Aorta (tissue), 5 donors: ENCODE measurements around the gene PPP1R1C. TPM values are rescaled to one million over a fixed set of nuclear protein-coding genes. Genes with fewer than 3 reads are reported as not detected.

Source experiments
- ATAC-seq: fragments of 200-7000 bp; cut with Tn5 transposase; one replicate; pipeline ENCODE4 v1.9.1; 2022; ENCODE audit warnings: moderate library complexity; ENCODE audit not compliant: low FRiP score
- DNase-seq, 2 donors: peaks; one replicate each; pipeline ENCODE4 v3.0.0-alpha.2; 2020
- H3K27ac ChIP-seq, 2 donors: one replicate each; pipeline ENCODE4 v1.5.1; 2013; ENCODE audit warnings: low read length in 2 of 2, mild to moderate bottlenecking in 2 of 2, moderate library complexity in 2 of 2, control low read depth in 1 of 2, inconsistent platforms in 1 of 2, low read depth in 1 of 2
- H3K27me3 ChIP-seq, 2 donors: one replicate each; pipeline ENCODE4 v1.6.1; 2013; ENCODE audit warnings: control low read depth in 1 of 2, low read length in 1 of 2, mild to moderate bottlenecking in 1 of 2, moderate library complexity in 1 of 2; ENCODE audit not compliant: insufficient read depth in 2 of 2, control insufficient read depth in 1 of 2
- H3K36me3 ChIP-seq, 2 donors: one replicate each; pipeline ENCODE4 v1.6.1; 2013; ENCODE audit warnings: control low read depth in 1 of 2, low read length in 1 of 2, mild to moderate bottlenecking in 1 of 2; ENCODE audit not compliant: insufficient read depth in 2 of 2, control insufficient read depth in 1 of 2
- H3K4me1 ChIP-seq, 2 donors: one replicate each; pipeline ENCODE4 v1.6.1; 2013; ENCODE audit warnings: low read length in 2 of 2, control low read depth in 1 of 2, mild to moderate bottlenecking in 1 of 2, moderate library complexity in 1 of 2; ENCODE audit not compliant: insufficient read depth in 2 of 2, control insufficient read depth in 1 of 2
- H3K4me3 ChIP-seq, 2 donors: one replicate each; pipeline ENCODE4 v1.5.1; 2013; ENCODE audit warnings: low read length in 2 of 2, control low read depth in 1 of 2, mild to moderate bottlenecking in 1 of 2
- H3K9me3 ChIP-seq: one replicate; pipeline ENCODE4 v1.6.1; 2013; ENCODE audit warnings: mild to moderate bottlenecking, low read length; ENCODE audit not compliant: control insufficient read depth
- WGBS, 2 donors: extraction: QIAGEN DNeasy Blood & Tissue Kit; methylation state at CpG; one replicate each; pipeline ENCODE4 v1.1.7; 2013; 5-methylcytosine and 5-hydroxymethylcytosine counted together
- intact Hi-C, 2 donors: fragments of 100-400 bp; cut with DNase I; formaldehyde crosslinking; loops; one replicate each; pipeline versions ENCODE4 v1.14.2 to v1.15.0; 2022
- polyA plus RNA-seq, 2 donors: library from polyadenylated mRNA; stranded (reverse); fragments of 200-250 nt; gene quantifications; one replicate each; pipeline ENCODE4 v1.2.3, GENCODE V29; 2013
- total RNA-seq, 2 donors: library from RNA; stranded (reverse); fragmentation: NEBNext Ultra II Directional; extraction: Animal tissue kit (Norgen Biotek cat#: 25700); gene quantifications; one replicate each; pipeline ENCODE4 v1.2.1, GENCODE V29; 2021
- donor health status: healthy with polysubstance abuse.
- donor health status: Bipolar disorder and iron deficiency.
- donor health status: DM: no; HTN: no; CAD: no.
- donor health status: DM: no; HTN: no; CAD: no.
- donor health status: DM: yes; HTN: yes; CAD: no.

Gene PPP1R1C
- total and polyA plus RNA-seq, 4 donors, result 0.54 to 1.6 (median 1.1) TPM

DNA sequence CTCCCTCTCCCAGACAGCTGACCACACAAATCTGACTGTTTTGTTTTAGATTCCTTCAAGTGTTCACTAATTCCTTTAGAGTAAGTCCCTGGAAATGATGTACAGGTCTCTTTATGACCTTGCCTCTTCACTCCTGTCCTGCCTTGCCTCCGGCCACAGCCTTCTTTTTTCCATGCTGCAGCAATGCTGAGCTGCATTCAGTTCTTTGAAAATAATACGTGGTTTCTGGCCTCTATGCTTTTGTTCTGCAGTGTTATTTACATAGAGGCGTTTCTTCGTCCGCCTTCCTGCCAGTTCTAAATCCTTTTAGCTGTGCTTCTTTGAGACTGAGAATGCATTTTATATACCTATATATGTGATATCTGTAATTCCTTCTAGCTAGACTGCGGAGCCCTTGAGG, 87.2 kb downstream of the PPP1R1C start:
- intact Hi-C loops, result loop anchor here in 1 of 2 donors (10.0 kb wide), 1 partner anchor 118 kb away; no protein-coding TSS in a partner anchor
- Histone ChIP-seq H3K9me3 (no peaks in the 10 kb centered on the region), H3K36me3 (no peaks in the 10 kb centered on the region), H3K4me3 (no peak overlapping the region), H3K27ac (no peak overlapping the region), H3K4me1 (peaks cover 0 to 4% of the 10 kb centered on the region in 2 donors), H3K27me3 (no peaks in the 10 kb centered on the region)
- DNase-seq (no peak), ATAC-seq (no peak)
- WGBS, 2 donors, result 95% methylated on average over 6 of the region's 6 CpGs

DNA sequence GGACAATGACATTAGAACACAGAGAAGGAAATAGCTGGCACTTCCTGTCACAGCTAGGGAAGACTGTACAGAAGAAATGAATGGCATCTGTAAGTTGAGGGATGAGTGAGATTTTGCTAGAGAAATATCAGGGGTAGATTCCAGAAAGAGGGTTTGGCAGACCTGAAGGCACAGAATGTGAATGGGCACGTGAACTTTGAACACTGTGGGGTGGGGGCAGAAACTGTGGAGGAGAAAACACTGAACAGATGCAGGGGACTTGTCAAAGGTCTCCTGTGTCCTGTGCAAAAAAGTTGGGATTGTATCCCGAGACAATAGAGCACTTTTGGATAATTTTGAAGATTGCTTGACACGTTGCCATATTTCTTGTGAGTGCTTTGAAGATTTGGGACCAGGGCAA, 88.0 kb downstream of the PPP1R1C start:
- Histone ChIP-seq H3K27me3 (no peaks in the 10 kb centered on the region), H3K9me3 (no peaks in the 10 kb centered on the region), H3K27ac (no peak overlapping the region), H3K4me1 (peaks cover 0 to 2% of the 10 kb centered on the region in 2 donors), H3K36me3 (no peaks in the 10 kb centered on the region), H3K4me3 (no peak overlapping the region)
- intact Hi-C loops, result loop anchor here in 1 of 2 donors (10.0 kb wide), 1 partner anchor 119 kb away; no protein-coding TSS in a partner anchor
- WGBS, 2 donors, result 91 to 97% methylated on average over 3 of the region's 3 CpGs
- DNase-seq (no peak), ATAC-seq (no peak)

DNA sequence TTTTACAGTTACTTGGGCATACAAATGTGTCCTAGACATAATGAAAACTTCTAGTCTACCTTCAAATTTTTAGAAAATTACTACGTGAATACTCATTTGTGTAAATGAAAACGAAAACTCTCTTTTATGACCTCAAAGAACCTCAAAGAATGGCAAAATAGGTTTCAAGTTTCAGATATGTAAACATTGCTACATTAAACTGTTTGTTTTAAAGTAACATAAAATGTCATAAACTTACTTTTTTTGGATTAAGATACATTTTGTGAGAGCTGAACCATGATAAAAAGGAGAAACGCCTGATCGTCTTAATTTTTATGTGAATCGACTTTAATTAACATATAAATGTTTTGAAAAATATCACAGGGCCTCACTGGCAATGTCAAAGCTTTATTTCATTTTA, 91.4 kb downstream of the PPP1R1C start:
- Histone ChIP-seq H3K36me3 (no peaks in the 10 kb centered on the region), H3K27ac (no peak overlapping the region), H3K27me3 (no peaks in the 10 kb centered on the region), H3K9me3 (no peaks in the 10 kb centered on the region), H3K4me3 (no peak overlapping the region), H3K4me1 (no peaks in the 10 kb centered on the region)
- ATAC-seq (no peak), DNase-seq (no peak)
- 63 to 67% methylated on average over 5 of the region's 5 CpGs for WGBS, 2 donors
- intact Hi-C loops, result loop anchor here (2.0 to 10.0 kb wide), 3 partner anchors 122 to 334 kb away; partner anchors contain the start of gene ITPRID2 (in 1 of the 2)

DNA sequence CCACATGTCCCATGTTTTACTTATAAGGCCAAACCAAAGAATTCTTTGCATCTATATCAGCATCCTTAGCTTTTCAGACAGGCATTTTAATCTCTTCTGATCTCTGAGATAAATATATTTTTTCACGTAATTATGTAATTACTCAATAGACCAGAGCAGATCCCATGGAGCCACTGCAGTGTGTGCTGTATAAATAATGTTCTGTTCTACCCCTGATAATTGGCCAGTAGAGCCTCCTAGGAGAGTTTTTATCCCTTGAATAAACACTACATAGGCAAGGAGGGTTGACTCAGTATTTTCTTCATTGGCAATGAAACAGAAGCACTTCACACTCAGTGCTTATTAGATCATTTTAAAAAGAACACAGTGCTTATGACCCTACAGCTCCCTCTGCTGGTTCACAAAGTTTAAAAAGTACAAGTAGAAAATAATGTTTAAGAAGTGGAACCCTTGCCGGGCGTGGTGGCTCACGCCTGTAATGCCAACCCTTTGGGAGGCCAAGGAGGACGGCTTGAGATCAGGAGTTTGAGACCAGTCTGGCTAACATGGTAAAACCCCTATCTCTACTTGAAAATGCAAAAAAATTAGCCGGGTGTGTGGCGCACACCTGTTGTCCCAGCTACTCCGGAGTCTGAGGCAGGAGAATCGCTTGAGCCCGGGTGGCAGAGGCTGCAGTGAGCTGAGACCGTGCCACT, 91.9 kb downstream of the PPP1R1C start:
- no peaks in the 10 kb centered on the region for H3K4me1 ChIP-seq
- no peaks in the 10 kb centered on the region for H3K9me3 ChIP-seq
- H3K27ac ChIP-seq, result no peak overlapping the region
- intact Hi-C loops, result loop anchor here (2.0 to 10.0 kb wide), 3 partner anchors 123 to 335 kb away; partner anchors contain the start of gene ITPRID2 (in 1 of the 2)
- no peak overlapping the region for H3K4me3 ChIP-seq
- ATAC-seq (peak; percentile 89), DNase-seq (no peak)
- no peaks in the 10 kb centered on the region for H3K36me3 ChIP-seq
- H3K27me3 ChIP-seq, result no peaks in the 10 kb centered on the region
- 48 to 55% methylated on average over 11 of the region's 11 CpGs for WGBS, 2 donors

DNA sequence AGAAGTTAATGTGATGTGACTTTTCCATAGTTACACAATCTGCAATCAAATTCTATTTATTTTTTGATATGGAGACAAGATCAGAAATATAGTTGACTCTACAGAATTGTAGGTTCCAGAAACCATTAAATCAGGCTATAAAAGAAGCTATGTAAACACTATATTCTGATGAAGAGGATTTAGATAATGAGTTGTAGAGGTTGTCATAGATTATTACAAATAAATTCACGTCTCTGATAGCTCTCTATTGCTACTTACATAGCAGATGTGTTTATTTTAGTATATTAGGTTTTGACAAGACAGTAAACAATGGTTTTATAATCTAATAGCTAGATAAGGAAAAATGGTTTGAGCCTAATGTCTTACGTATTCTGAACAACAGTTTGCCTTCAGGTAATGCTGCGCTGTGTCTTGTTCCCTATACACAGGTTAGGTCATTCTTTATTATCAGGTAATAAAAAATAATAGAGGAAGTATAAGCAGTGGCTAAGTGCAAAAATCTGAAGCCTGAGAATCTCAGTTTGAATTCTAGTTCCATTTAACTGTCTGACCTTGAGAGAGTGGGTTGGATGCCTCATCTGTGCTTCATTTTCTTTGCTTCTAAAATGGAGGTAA, 93.4 kb downstream of the PPP1R1C start:
- intact Hi-C loops, result loop anchor here (5.0 to 10.0 kb wide), 2 partner anchors 124 to 187 kb away; partner anchors contain the start of gene ITPRID2 (in 1 of the 2)
- Histone ChIP-seq H3K36me3 (no peaks in the 10 kb centered on the region), H3K4me3 (no peak overlapping the region), H3K27ac (no peak overlapping the region), H3K27me3 (no peaks in the 10 kb centered on the region), H3K9me3 (no peaks in the 10 kb centered on the region), H3K4me1 (no peaks in the 10 kb centered on the region)
- ATAC-seq, result no peak
- no peak for DNase-seq
- WGBS, 2 donors, result 83 to 89% methylated on average over 3 of the region's 3 CpGs

DNA sequence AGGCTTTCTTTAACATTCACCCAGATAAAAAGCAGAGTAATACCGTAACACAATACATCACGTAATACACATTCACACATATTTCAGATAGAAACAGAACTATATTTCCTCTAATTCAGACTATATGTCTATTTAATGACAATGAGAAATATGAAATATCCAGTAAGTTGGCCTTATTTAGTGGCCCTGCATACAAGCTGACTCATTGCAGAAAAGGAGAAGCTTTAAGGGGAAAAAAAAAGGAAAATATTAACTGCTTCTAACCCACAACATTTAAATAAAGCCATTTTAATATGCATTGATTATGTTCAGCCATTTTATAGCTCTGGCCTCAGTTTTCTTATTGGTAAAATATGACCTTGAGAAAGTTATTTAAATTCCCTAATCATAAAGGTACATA, 94.8 kb downstream of the PPP1R1C start:
- intact Hi-C loops, result loop anchor here in 1 of 2 donors (2.0 to 10.0 kb wide), 2 partner anchors 176 to 338 kb away; no protein-coding TSS in a partner anchor
- no peaks in the 10 kb centered on the region for H3K9me3 ChIP-seq
- 94 to 97% methylated on average over 2 of the region's 2 CpGs for WGBS, 2 donors
- no peaks in the 10 kb centered on the region for H3K36me3 ChIP-seq
- no peak overlapping the region for H3K27ac ChIP-seq
- ATAC-seq (no peak), DNase-seq (no peak)
- H3K4me1 ChIP-seq, result no peaks in the 10 kb centered on the region
- H3K4me3 ChIP-seq, result no peak overlapping the region
- no peaks in the 10 kb centered on the region for H3K27me3 ChIP-seq

DNA sequence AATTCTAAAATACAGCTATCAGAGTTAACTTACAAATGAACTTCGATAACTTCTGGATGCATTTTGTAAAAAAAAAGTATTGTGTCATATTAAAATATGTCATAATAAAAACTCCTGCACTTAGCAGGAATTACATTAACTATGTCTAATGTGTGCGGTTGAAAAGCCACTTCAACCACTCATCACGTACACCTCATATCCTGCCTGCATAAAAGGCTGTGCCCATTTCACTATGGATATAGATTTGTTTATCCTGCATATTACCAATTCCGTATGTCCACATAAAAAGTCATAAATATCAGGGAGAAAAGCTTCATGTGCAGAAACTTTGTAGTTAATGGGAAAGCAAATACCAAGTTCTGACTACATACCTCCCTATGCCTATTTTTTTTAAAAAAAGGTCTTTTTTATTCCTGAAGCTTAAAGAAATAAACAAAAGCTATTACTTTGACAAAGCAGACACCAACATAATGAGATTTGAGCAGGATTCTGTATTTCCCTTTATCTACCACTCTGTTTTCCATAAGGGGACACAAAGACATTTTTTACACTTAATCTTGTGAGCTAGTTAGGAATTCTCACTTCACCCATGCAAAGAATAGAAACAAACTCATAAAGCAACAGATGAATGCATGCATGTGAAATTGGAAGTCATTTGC, 96.1 kb downstream of the PPP1R1C start:
- Histone ChIP-seq H3K4me3 (no peak overlapping the region), H3K4me1 (no peaks in the 10 kb centered on the region), H3K36me3 (no peaks in the 10 kb centered on the region), H3K27ac (no peak overlapping the region), H3K9me3 (no peaks in the 10 kb centered on the region), H3K27me3 (no peaks in the 10 kb centered on the region)
- no peak for ATAC-seq
- no peak for DNase-seq
- intact Hi-C loops, result loop anchor here in 1 of 2 donors (2.0 to 10.0 kb wide), 2 partner anchors 177 to 339 kb away; no protein-coding TSS in a partner anchor
- 62 to 80% methylated on average over 4 of the region's 4 CpGs for WGBS, 2 donors

DNA sequence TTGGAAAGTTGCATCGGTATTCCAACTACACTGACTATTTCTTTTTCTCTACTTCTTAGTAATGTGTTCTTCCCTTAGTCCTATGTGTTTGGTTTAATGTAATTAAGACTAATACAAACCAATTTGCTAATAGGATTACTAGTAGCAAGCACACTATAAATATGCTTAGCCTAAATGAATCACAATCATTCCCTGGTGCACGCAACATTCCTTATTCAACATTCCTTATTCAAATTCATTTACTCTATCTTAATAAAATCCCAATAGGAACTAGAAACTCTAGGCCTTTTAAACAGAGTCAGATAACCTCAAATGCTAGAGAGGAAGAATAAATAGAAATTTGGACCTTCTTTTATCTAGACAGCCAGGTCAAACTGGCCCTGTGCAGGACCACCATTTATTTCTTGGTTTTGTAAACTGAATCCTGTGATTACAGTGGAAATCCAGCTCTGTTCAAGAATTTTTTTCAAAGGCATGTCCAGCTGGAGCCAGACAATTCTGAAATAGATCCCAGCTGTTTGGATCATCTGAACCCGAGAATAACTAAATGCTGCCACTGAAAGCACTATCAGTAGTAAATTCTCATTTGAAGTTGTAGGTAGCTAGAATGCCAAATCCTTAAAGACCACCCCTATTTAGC, 103.1 kb downstream of the PPP1R1C start:
- WGBS, 2 donors, result 40 to 45% methylated on average over 3 of the region's 3 CpGs

More for the DNA sequence above, 103.1 kb downstream of the PPP1R1C start:
- H3K36me3 ChIP-seq, result no peaks in the 10 kb centered on the region
- H3K9me3 ChIP-seq, result no peaks in the 10 kb centered on the region
- H3K27ac ChIP-seq, result no peak overlapping the region
- intact Hi-C loops, result loop anchor here in 1 of 2 donors (10.0 kb wide), 1 partner anchor 184 kb away; no protein-coding TSS in a partner anchor
- H3K4me3 ChIP-seq, result no peak overlapping the region
- H3K4me1 ChIP-seq, result no peaks in the 10 kb centered on the region
- H3K27me3 ChIP-seq, result no peaks in the 10 kb centered on the region
- no peak for DNase-seq
- ATAC-seq, result no peak
